OCI-M1 (cell line): ENCODE results near the gene PRAMEF1.
"Not testable (repeated sequence)": the region's sequence is repeated elsewhere in the genome, so short reads cannot be mapped to it uniquely, and the experiment has no call there.

Experiments
- DNase-seq: peaks from one replicate; lab custom pipeline; 2025; lab: John Stamatoyannopoulos, UW

Gene PRAMEF1

GRCh38 chr1:12791097-12791496 lies at the start of gene PRAMEF1:
Gene PRAMEF1, plus strand, starts transcription at chr1:12791397. Its CDS starts 1,831 bp downstream, at chr1:12793228.
- not testable (repeated sequence) for DNase-seq

DNA sequence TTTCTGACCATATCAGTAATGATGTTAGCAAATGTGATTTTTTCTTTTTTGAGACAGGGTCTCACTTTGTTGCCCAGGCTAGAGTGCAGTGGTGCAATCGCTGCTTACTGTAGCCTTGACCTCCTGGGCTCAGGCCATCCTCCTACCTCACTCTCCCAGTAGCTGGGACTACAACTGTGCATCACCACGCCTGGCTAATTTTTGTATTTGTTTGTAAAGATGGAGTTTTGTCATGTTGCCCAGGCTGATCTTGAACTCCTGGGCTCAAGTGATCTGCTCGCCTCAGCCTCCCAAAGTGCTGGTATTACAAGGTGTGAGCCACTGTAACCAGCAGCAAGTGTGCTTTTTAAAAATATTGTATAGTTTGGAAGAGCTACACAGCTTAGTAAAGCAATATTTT lies 49.3 kb upstream of the PRAMEF1 start:
- no peak for DNase-seq

- DNase-seq = peak; percentile 95
Observed at GRCh38 chr1:12745126-12745991, 45.8 kb upstream of the PRAMEF1 start.

DNA sequence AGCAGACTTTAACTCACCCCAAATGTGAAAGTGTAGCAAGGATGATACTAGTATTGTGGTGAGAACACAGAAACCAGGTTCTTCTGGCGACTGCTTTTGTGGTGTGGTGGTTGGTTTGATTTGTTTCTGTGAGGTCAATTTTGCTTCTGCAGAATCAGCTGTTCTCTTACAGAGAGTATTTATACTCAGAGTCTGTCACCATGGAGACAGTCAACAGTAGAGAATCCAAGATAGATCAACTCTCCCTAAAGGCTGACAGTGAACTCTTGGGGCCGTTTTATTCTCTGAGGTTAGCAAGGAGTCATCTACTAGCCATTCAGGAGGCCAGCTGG lies 45.2 kb upstream of the PRAMEF1 start, which contains the start of gene CFAP107:
CFAP107 (plus strand) TSS at position 209 of the 332 bp plus-strand sequence. CDS start 231 bp downstream, outside the sequence.
- peak; percentile 86 for DNase-seq

- DNase-seq = peak; percentile 11
Observed at GRCh38 chr1:12748778-12749355, 42.3 kb upstream of the PRAMEF1 start.

DNA sequence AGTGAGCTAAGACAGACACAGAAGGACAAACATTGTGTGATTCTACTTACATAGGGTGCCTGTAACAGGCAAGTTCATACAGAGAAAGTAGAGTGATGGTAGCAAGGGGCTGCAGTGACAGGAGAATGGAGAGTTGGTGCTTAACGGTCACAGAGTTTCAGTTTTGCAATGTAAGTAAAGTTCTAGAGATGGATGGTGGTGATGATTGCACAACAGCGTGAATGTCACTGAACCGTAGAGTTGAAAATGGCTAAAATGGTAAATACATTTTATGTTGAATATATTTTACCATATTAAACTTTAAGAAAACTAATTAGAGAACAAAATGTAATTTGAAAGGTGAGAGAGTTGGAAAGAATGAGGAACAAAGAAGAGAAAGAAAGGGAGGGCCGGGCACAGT lies 36.5 kb upstream of the PRAMEF1 start:
- DNase-seq = no peak

GRCh38 chr1:12756273-12756672 lies 34.9 kb upstream of the PRAMEF1 start:
- DNase-seq = no peak

GRCh38 chr1:12756768-12757413 lies 34.3 kb upstream of the PRAMEF1 start:
- DNase-seq = no peak

GRCh38 chr1:12757836-12758235 lies 33.4 kb upstream of the PRAMEF1 start:
- peak; percentile 10 for DNase-seq

DNA sequence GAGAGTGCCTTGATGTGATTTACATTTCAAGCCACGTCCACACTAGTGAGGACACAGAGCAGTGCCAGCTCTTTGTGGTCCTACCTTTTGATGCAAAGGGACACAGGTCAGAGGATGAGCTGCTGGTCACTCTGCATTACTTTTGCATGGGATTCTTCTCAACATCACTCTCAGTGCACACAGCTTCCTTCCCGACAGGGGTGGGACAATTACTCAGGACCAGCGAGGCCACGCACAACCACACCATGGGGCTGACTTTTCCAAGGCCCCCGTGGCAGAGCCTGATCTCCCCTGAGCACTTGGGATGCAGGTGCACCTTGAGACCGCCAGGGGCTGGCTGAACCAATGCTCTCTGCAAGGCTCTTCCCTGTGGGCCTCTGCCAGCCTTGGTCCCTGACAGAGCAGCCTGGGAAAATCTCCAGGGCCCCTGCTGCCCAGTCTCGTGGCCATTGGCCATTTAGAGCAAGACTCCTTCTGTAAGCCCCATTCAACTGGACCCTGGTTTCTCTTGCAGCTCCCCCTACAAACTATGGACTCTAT lies 30.9 kb upstream of the PRAMEF1 start:
- DNase-seq = peak; percentile 8

- no peak for DNase-seq
Observed at GRCh38 chr1:12761781-12762180, 29.4 kb upstream of the PRAMEF1 start.

DNA sequence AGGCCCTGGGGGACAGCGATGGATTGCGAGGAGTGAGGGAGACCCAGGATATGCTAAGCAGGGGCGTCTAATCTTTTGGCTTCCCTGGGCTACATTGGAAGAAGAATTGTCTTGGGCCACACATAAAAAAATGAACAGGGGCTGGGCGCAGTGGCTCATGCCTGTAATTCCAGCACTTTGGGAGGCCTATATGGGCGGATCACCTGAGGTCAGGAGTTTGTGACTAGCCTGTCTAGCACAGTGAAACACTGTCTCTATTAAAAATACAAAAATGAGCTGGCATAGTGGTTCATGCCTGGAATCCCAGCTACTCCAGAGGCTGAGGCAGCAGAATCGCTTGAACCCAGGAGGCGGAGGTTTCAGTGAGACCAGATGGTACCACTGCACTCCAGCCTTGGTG lies 28.4 kb upstream of the PRAMEF1 start:
- no peak for DNase-seq

DNA sequence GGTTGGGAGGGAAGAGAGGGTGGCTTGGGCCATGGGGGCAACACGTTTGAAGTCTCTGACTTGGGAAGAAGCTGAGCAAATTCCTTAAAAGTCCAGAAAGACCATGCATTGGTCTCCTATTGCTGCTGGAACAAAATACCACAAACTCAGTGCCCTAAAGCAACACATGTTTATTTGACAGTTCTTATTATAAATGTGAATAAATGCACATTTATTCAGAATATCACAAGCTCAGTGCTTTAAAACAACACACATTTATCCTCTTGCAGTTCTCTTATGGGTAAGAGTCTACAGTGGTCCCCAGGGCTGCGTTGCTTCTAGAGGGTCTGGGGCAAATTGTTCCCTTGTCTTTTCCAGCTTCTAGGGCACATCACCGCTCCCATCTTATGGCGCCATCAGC lies 27.7 kb upstream of the PRAMEF1 start:
- DNase-seq = no peak

DNA sequence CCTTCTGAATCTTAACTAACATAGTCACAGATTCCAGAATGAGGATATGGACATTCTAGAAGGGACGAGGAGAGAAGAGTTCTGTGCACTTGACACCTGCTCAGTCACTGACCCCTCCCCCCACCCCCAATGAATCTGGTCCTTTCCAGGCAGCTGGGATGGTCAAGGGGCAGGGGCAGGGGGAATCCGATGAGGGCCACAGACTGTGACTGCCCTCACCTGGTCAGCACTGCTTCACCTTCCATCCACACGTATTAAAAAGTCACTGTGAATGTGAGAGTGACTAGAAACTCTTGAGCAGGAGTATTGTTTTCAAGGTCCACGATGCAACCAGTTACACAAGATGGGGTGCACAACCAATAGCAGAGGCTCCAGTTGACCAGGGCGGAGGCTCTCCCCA lies 27.2 kb upstream of the PRAMEF1 start:
- no peak for DNase-seq

DNA sequence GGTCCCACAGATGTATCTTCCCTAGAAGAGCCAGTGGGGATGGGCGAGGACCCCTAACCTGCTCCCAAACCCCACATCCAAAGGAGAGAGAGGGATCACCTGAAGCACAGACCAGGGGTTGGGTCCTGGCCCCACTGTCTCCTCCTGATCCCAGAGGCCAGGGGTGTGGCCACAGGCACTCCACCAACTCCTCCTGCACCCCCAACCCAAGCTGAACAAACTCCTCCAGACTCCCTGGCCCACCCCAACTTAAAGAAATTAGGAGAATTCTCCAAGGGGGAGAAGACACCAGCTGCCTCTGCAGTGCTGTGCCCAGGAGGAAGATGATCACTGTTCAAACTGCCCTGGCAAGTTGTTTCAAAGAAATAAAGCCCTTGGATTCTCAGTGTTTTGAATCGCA lies 22.2 kb upstream of the PRAMEF1 start:
- DNase-seq = no peak

DNA sequence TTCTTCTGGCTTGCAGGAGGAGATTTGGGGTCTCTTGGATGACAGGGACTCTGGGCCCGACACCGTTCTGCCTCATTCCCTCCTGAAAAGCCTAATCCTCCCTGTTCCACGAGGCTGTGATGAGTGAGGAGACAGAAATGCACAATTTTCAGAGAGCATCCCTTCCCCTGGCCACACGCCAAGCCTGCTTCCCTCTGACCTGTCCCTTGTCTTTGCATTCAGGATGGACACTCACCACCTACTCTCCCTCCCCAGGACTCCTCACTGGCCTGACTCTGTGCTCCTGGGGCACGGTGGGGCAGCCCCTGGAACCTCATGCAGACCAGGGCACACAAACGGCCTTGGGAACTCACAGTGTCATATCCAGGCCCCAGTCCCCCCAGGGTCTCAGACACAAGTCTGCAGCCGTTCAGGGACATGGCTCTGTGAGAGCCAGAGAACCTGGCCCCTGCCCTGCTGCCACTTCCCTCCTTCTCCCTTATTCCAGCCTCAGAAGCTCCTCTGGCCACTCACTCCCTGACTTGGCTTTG lies 21.2 kb upstream of the PRAMEF1 start:
- DNase-seq = no peak

GRCh38 chr1:12770620-12771019 lies 20.6 kb upstream of the PRAMEF1 start:
- no peak for DNase-seq

GRCh38 chr1:12771186-12771585 lies 20.0 kb upstream of the PRAMEF1 start:
- DNase-seq = no peak

DNA sequence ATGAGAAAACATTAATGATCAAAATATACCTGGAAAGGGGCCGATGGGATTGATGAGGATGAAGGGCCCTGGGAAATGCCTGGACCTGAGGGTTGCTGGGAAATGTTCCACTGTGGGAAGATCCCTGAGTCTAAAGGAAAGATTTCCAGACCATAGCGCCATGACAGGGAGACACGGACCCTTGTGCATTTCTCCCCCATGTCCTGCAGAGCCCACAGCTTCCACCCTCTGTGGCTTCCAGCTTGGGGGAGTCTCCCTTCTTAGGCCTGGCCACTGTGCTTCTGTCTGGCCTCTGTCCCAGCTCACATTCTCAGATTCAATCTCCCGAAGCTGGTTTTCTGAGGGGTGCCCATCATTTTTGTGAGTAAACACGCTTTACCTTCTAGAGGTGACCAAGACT lies 18.7 kb upstream of the PRAMEF1 start:
- DNase-seq = no peak

DNA sequence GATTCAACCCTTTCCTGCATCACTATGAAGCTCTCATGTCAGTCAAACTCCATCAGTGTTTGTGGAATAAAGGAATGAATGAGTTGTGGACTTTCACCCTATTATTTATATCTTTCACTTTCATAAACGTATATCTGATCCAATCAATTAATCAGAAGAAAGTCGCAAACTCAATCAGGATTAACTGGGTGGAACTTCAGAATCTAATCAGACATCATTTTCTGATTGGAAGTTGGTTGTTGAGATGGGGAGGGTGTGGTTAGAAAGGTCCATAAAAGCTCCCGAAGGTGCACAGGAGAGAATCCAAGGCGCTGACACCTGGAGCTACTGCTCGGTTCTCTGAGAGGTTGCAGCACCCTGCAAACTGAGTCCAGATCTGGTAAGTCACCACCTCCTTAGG lies 17.8 kb upstream of the PRAMEF1 start, which contains the start of gene PRAMEF12:
PRAMEF12 (plus strand) TSS at position 301 of the 400 bp plus-strand sequence. CDS start 1,130 bp downstream, outside the sequence.
- DNase-seq = no peak

- no peak for DNase-seq
Observed at GRCh38 chr1:12774801-12775345, 16.3 kb upstream of the PRAMEF1 start.

GRCh38 chr1:12775443-12775842 lies 15.8 kb upstream of the PRAMEF1 start:
- no peak for DNase-seq
